HG03139 (cell line): Measurements from ENCODE around the gene CDC42EP4.
"Not testable (repeated sequence)": the region's sequence is repeated elsewhere in the genome, so short reads cannot be mapped to it uniquely, and the experiment has no call there.

ENCODE experiments used
- ATAC-seq: cut with Tn5 transposase; IDR thresholded peaks from one replicate; pipeline ENCODE4 v1.9.1; 2021; ENCODE audit not compliant: unreplicated experiment

CDC42EP4 gene

DNA sequence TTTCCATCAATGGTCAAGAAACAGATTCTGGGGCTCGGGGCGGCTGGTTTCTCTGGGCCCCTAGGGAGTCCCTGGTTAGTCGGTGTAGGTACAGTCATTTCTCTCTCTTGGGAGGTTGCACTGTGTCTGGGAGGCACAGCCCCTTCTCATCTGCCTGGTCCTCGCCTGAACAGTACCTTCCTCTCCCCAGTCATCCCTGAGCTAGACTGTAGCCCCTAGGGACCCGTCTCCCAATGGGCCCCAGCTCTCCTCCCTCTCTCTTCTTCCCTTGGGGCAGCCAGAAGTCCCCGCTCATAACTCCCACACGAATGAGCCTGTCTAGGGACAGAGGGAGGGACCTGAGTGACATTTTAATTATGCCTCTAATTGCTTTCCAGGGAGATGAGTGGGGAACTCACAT is 29.9 kb downstream of the CDC42EP4 start:
- peak; percentile 90 for ATAC-seq

DNA sequence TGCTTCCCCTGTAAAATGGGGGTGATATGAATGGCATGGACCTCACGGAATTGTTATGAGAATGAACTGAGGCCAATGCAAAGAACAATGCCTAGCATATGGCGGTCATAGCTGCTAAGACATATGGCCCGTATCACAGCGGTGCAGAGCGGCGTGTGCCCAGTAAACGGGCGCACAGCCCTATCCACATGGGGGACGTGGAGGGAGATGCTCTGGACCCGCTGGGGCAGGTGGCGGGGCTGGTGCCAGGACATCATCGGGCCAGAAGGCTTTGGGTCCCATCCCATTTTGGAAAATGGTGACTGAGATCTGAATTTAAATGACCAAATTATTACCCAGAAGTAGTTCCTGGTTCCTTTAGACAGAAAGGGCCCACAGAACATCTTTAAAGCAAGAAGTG is 31.6 kb downstream of the CDC42EP4 start:
- ATAC-seq = no peak

DNA sequence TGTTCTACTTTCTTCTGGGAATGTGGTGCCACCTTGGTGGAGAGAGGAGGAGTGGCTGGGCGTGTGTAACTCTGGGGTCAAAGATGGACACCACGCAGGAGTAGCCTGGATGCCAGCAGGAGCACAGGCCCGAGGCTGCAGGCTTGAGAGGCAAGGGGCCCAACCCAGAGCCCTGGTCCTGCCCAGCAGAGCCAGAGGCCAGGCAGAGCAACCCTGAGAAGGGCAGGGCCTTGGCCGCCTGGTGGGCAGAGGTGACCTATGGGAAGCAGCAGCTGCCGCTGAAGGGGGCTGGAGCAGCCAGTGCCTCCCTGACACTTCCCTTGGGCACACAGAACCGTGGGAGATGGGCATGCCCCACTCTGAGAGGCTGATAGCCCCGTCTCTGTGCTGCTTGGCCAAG is 32.1 kb downstream of the CDC42EP4 start:
- ATAC-seq = no peak

DNA sequence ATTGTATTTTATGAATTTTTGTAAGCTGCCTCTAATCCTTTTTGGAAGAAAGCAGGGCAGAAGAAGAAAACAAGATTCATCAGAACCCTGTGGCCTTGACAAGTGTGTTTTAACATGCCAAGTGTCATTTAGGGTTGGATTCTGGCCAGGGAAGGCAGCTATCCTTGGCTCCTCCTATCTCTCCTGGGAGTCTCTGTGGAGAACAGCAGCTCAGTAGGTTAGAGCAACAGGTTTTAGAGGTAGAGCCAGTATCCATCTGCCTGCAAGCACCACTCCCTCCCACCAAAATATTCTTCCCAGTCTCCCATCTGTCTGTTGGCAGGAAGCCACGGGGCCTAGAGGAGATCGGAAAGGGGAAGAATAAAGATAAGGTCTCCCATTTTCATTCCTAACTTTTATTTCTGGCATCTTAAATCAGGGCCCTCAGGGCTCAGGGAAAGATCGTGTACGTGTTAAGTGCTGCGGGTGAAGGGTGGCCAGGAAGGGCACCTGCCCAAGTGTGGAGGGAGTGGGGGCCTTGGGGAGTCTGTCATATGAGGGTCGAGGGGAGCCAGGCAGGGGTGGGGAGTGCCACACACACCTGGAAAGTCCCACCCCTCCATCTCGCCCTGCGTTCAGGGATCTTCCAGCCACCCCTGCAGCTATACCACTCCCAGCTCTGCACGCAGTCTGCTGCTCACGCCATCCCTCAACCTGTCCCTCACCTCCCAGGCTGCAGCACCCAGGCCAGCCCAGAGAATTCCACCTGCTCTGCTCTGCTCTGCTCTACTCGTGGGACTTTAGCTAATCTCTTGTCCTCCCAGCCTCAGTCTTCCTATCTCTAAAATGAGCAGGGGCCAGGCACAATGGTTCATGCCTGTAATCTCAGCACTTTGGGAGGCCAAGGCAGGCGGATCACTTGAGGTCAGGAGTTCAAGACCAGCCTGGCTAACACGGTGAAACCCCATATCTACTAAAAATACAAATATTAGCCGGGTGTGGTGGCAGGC is 33.0 kb downstream of the CDC42EP4 start:
- ATAC-seq = no peak

DNA sequence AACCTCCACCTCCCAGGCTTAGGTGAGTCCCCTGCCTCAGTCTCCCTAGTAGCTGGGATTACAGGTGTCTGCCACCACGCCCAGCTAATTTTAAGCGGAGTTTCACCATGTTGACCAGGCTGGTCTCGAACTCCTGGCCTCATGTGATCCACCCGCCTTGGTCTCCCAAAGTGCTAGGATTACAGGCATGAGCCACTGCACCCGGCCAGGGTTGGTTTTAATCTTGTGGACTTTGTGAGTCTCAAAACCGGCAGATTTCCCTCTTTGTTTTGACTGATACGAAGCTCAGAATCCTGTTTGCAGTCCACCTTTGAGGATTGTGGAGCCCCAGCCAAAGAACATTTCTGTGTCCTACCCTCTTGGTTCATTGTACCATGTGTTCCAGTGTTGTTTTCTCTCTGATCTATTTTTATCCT is 33.7 kb downstream of the CDC42EP4 start:
- ATAC-seq = no peak

DNA sequence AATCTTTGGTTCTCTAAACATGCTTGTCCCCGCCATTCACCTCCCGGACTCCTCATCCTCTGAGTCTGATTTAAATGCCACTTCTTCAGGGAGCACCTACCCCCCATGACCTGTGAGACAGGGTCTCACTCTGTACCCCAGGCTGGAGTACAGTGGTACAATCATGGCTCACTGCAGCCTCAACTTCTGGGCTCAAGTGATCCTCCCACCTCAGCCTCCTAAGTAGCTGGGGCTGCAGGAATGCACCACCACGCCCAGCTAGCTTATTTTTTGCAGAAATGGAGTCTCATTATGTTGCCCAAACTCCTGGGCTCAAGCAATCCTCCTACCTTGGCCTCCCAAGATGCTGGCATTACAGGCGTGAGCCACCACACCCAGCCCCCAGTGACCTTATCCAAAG is 37.3 kb downstream of the CDC42EP4 start:
- ATAC-seq = no peak

DNA sequence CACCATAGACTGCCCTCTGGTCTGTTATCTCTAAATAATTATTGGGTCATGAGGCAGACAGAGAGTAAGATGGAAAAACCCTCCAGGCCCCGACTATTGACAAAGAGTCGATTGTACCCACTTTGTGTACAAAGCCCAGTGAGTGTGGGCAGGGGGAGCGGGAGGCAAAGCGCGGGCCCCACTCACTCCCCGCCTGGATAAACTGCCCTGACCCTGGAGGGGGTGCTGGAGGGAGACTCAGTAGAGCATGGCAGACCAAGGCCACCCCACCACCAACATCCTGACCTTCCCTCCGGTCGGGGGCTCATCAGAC is 38.9 kb downstream of the CDC42EP4 start:
- no peak for ATAC-seq

DNA sequence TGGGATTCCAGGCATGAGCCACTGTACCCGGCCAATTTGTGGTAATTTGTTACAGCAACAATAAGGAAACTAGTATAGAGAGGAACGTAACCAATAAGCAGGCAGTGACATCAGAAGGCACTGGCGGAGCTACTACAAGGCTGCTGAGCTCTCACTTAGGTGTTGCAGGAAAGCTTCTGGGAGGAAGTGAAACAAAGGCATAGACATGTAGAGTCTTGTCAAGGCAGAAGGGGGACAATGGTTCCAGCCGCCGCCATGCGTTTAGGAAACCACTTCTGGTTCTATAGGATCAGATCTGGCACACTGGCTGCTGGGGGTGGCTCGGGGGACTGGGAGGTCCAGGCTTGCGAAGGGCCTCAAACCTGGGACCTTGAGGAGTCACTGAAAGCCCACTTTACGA is 40.7 kb downstream of the CDC42EP4 start:
- ATAC-seq = peak; percentile 88

DNA sequence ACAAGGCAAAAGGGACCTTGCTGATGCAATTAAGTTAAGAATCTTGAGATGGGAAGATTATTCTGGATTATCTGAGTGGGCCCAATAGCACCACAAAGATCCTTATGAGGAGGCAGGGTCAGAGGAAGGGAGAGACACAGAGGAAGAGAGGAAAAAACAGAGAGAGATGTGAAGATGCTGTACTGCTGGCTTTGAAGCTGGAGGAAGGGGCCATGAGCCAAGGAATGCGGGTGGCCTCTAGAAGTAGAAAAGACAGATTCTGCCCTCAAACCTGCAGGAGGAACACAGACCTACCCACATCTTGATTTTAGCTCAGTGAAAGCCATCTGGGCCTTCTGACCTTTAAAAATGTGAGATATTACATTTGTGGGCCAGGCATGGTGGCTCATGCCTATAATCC is 42.0 kb downstream of the CDC42EP4 start:
- ATAC-seq = no peak

DNA sequence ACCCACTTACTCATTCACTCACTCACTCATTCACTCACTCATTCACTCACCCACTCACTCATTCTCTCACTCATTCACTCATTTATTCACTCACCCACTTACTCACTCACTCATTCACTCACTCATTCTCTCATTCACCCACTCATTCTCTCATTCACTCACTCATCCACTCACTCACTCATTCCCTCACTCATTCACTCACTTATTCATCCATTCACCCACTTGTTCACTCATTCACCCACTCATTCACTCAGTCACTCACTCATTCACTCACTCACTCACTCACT is 42.5 kb downstream of the CDC42EP4 start:
- ATAC-seq = no peak

DNA sequence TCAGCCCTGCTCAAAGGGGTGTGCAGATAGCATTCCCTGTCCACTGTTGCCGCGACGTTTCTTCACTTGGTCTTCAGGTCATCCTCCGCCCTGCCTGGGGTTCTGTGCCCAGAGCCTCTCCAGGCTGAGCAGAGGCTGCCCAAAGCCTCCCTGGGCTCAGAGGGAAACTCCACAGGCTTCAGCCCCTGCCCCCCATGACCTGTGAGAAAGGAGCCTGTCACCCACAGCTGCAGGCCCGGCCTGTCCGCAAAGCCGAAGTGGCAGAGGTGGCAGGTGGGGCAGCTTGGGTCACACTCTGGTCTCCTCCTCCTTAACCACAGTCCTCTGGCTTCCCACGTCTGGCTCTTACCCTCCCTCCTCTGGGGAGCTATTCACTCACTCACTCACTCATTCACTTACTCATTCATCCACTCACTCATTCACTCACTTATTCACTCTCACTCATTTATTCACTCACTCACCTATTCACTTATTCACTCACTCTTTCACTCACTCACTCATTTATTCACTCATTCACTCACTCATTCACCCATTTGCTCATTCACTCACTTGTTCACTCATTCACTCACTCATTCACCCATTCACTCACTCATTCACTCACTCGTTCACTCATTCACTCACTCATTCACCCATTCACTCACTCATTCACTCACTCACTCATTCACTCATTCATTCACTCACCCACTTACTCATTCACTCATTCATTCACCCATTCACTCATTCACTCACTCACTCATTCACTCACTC is 43.0 kb downstream of the CDC42EP4 start:
- no peak for ATAC-seq

DNA sequence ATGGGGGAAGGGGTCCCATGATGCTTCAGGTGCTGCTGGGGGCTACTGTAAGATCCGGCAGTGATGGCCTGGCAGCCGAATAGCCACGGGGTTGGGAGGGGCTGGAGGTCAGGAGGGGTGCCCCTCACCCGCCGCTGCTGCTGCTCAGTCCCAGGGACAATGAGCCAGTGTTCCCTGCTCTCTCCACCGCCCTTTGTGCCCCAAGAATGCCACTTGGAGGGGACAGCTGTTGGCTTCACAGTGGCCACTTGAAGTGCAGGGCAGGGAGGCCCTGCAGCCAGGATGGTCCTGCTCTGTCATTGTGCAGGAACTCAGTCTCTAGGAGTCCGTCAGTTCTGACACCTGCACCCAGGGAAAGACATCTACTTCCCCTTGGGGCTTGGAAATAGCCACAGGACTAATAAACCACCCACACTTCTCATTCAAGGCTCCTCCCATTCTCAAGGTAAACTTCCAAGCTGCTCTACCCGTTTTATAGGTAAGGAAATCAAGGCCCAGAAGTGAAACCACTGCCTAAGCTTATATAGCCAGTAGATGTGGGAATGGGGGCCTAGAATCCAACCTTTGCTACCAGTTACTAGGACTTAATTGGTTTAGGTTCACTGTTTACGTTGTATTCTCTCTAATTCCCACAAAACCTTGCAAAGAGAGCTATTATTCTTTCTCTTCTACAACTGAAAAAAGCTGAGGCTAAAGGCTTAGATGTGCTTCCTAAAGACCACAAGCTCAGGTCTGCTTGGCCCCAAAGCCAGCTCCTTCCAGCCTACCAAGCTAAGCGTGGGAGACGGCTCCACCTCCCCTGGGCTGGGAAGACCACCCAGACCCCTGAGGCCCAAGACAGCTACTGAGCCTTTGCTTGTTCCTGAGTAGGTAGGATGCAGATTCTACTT is 43.9 kb downstream of the CDC42EP4 start:
- no peak for ATAC-seq

DNA sequence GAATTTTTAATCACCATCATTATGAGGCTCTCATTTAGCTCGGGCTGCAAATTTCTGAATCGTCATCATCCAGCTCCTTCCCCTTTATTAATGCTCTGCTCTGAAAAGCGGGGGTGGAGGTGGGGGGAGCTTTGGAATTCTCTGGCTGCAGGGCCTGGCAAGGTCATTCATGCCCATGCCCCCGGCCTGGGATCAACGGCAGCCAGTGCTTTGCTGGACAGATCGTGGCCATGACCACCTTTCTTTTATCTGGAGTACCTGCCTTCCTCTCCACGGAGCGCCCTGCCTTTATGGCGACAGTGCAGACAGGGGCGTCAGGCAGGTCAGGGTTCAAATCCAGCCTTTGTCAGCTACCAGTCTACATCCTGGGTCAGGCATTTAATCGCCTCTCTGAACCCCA is 45.0 kb downstream of the CDC42EP4 start:
- no peak for ATAC-seq

DNA sequence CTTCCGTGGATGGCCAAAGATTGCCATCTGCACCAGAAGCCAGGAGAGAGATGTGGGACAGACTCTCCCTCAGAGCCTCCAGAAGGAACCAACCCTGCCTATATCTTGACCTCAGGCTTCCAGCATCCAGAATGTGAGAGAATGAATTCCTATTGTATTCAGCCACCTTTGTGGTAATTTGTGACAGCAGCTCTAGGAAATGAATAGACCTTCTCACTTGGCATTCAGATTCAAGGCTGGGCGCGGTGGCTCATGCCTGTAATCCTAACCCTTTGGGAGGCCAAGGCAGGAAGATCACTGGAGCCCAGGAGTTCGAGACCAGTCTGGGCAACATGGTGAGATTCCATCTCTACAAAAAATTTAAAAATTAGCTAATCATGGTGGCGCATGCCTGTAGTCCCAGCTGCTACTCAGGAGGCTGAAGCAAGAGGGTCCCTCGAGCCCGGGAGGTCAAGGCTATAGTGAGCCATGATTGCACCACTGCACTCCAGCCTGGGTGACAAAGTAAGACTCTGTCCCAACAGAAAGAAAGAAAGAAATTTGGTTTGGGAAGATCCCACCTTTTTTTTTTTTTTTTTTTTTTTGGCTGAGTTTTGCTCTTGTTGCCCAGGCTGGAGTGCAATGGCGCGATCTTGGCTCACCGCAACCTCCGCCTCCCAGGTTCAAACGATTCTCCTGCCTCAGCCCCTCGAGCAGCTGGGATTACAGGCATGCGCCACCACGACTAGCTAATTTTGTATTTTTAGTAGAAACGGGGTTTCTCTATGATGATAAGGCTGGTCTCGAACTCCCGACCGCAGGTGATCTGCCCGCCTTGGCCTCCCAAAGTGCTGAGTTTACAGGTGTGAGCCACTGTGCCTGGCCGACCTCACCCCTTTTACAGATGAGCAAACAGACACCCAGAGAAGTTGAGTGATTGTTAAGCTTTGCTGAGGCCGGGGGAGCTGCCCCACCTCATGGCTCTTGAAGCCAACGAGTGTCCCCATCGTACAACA is 45.9 kb downstream of the CDC42EP4 start:
- no peak for ATAC-seq

DNA sequence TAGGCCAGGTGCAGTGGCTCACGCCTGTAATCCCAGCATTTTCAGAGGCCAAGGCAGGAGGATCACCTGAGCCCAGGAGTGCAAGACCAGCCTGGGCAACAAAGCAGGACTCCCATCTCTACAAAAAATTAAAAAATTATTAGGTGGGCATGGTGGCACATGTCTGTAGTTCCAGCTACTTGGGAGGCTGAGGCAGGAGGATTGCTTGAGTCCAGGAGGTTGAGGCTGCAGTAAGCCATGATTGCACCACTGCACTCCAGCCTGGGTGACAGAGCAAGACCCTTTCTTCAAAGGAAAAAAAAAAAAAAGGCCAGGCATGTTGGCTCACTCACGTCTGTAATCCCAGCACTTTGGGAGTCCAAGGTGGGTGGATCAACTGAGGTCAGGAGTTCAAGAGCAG is 47.4 kb downstream of the CDC42EP4 start:
- not testable (repeated sequence) for ATAC-seq

DNA sequence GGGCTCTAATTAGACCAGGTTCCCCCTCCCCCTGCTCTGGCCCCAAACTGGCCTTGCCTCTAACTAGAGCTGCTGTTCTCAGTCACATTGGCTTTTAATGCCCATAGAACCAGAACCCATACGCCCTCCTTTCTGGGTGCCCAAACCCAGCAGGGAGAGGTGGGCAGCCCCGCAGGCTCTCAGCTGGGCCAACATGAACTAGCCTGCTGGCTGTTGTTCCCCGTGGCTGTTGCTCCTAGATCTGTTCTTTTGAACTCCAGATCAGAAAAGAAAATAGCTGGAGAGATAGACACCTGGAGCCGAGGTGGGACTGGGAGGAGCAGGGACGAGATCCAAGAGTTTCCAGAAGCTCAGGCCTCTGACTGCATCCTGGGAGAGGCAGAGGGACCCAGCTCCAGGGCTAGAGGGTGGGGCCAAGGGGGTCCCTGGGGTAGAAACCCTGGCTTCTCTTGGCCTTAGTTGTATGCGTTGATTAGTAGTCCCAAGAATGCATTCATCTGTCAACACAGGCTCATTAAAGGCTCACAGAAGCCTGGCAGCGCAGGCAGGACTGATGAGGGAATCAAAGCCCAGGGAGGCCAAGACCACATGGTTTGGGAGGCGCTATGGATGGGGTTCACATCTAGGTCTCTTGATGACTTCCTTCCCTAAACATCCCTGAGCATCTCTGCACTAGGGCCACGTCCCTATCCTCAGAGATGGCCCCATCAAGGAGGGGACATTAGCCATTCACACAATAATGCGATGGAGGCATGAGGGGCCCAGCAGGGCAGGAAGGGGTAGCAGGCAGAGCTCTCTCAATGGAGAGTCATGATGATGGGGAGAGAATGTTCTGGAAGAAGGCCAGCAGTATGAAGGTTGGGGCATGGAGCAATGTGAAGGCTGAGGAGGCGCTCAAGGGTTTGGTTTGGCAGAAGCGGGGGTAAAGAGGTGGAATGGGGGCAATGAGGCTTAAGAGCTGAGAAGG is 48.8 kb downstream of the CDC42EP4 start:
- ATAC-seq = no peak

DNA sequence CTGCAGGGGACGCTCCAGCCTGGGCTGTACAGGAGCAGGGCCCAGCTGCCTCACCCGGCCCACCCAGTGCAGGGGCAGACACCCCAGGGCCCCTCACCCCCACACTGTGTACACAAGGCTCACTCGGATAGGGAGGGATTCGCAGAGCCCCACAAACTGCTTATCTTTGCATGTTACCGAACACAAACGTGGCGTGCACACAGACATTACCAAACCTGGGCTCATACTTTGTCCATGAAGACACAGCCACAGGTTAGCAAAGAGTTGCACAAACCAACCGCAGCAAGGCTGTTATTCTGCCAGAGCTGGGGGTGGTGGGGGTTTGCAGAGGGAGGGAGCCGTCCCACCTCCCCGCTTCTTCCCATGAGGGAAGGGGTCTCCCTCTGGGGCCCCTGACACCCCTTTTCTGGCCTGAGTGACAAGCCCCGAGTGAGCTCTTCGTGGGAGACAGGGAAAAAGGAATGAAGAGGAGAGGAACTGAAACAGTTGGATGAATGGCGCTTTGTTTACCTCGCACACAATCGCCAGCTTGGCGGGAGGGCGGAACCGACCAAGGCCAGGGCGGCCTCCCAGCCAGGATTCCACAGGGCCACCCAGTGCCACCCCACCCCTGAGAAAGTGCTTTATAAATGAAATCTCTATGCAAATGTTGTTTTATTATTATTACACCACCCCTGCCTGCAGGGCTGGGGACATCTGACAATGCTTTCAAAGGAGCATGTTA is 49.7 kb downstream of the CDC42EP4 start:
- ATAC-seq = no peak

DNA sequence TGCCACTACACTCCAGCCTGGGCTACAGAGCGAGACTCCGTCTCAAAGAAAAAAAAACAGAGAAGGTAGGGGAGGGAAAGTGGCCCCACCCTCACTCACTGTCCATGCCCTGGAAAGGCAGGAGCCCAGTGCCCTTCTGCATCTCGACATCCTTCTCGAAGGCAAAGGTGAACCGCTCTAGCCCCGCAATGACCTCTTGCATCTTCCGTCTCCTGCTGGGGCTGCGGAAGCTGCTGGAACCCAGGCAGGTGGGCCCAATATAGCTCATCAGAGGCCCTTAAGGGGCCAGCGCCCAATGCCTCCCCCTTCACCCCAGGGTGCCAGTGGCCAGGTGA is 50.2 kb downstream of the CDC42EP4 start, which contains the start of gene CPSF4L:
Gene CPSF4L, minus strand, starts transcription at position 264 of the 335 bp plus-strand sequence. Its CDS starts 62 bp downstream, at position 202.
- no peak for ATAC-seq
